Activated naive CD4-positive, alpha-beta T cell treated with anti-CD3 and anti-CD28 coated beads for 36 hours (primary cell): ENCODE results near the gene ANKS1A. TPM values are rescaled to one million over a fixed set of nuclear protein-coding genes. Genes with fewer than 3 reads are reported as not detected.
"Not testable (repeated sequence)": the region's sequence is repeated elsewhere in the genome, so short reads cannot be mapped to it uniquely, and the experiment has no call there.

Experiments
- CTCF ChIA-PET: fragments of 350-600 bp; sonication (Branson Sonifier 250); formaldehyde crosslinking; loops from one replicate; lab custom pipeline; 2021; ENCODE audit warnings: antibody characterized with exemption; lab: Charles Lee
- DNase-seq: peaks from one replicate; pipeline ENCODE4 v3.0.0-alpha.2; 2020
- H3K27ac Mint-ChIP-seq: one replicate; pipeline ENCODE4 v1.8.0; 2021; ENCODE audit warnings: mild to moderate bottlenecking, mixed read lengths
- H3K27me3 Mint-ChIP-seq: one replicate; pipeline ENCODE4 v1.8.0; 2021; ENCODE audit warnings: low read depth, mixed read lengths
- H3K36me3 Mint-ChIP-seq: one replicate; pipeline ENCODE4 v1.8.0; 2021; ENCODE audit warnings: low read depth, mixed read lengths
- H3K4me1 Mint-ChIP-seq: one replicate; pipeline ENCODE4 v1.8.0; 2021; ENCODE audit warnings: low read depth, mixed read lengths
- H3K4me3 Mint-ChIP-seq: one replicate; pipeline ENCODE4 v1.8.0; 2021; ENCODE audit warnings: mild to moderate bottlenecking, moderate library complexity, mixed read lengths
- H3K9me3 Mint-ChIP-seq: one replicate; pipeline ENCODE4 v1.8.0; 2021; ENCODE audit warnings: mixed read lengths
- intact Hi-C: fragments of 100-400 bp; cut with micrococcal nuclease; formaldehyde crosslinking; loops from one replicate; pipeline ENCODE4 v1.15.1; 2023
- total RNA-seq, 2 experiments: library from RNA; stranded (reverse); gene quantifications; one replicate each; pipeline ENCODE4 v1.2.3, GENCODE V29; 2021

Gene ANKS1A
- total RNA-seq, 2 experiments from 2014 or later, result 6.5 to 6.8 TPM

GRCh38 chr6:34924831-34925625 is 36.0 kb downstream of the ANKS1A start:
- no peak overlapping the region for H3K27ac Mint-ChIP-seq
- H3K4me3 Mint-ChIP-seq, result no peak overlapping the region
- H3K4me1 Mint-ChIP-seq, result peaks cover 3% of the 10 kb centered on the region
- intact Hi-C loops, result no loop called here
- no peaks in the 10 kb centered on the region for H3K36me3 Mint-ChIP-seq
- DNase-seq, result no peak
- CTCF ChIA-PET, result interaction anchor here (0.8 kb wide), 1 partner anchor 24 kb away, joined by 3 read pairs; no protein-coding TSS in a partner anchor
- H3K9me3 Mint-ChIP-seq, result no peaks in the 10 kb centered on the region
- H3K27me3 Mint-ChIP-seq, result no peaks in the 10 kb centered on the region

- DNase-seq, result no peak
- Mint-ChIP-seq H3K4me3 (no peak overlapping the region), H3K27me3 (no peaks in the 10 kb centered on the region), H3K9me3 (no peaks in the 10 kb centered on the region), H3K4me1 (peaks cover 3% of the 10 kb centered on the region), H3K36me3 (no peaks in the 10 kb centered on the region), H3K27ac (no peak overlapping the region)
- intact Hi-C loops, result no loop called here
- CTCF ChIA-PET, result no interaction called here
Measured at GRCh38 chr6:34926655-34927054, 37.6 kb downstream of the ANKS1A start.

- Mint-ChIP-seq H3K4me3 (no peak overlapping the region), H3K4me1 (no peaks in the 10 kb centered on the region), H3K9me3 (no peaks in the 10 kb centered on the region), H3K36me3 (no peaks in the 10 kb centered on the region), H3K27ac (no peak overlapping the region), H3K27me3 (no peaks in the 10 kb centered on the region)
- intact Hi-C loops, result no loop called here
- CTCF ChIA-PET, result no interaction called here
- DNase-seq, result no peak
Measured at GRCh38 chr6:34928220-34928619, 39.2 kb downstream of the ANKS1A start.

- Mint-ChIP-seq H3K27me3 (no peaks in the 10 kb centered on the region), H3K27ac (no peak overlapping the region), H3K4me3 (no peak overlapping the region), H3K4me1 (no peaks in the 10 kb centered on the region), H3K9me3 (no peaks in the 10 kb centered on the region), H3K36me3 (no peaks in the 10 kb centered on the region)
- no peak for DNase-seq
- CTCF ChIA-PET, result no interaction called here
- intact Hi-C loops, result no loop called here
Measured at GRCh38 chr6:34928695-34929094, 39.6 kb downstream of the ANKS1A start.

GRCh38 chr6:34929241-34929978 is 40.4 kb downstream of the ANKS1A start:
- CTCF ChIA-PET, result no interaction called here
- H3K4me1 Mint-ChIP-seq, result no peaks in the 10 kb centered on the region
- H3K27me3 Mint-ChIP-seq, result no peaks in the 10 kb centered on the region
- DNase-seq, result no peak
- no peaks in the 10 kb centered on the region for H3K9me3 Mint-ChIP-seq
- no peak overlapping the region for H3K27ac Mint-ChIP-seq
- intact Hi-C loops, result no loop called here
- H3K36me3 Mint-ChIP-seq, result no peaks in the 10 kb centered on the region
- H3K4me3 Mint-ChIP-seq, result no peak overlapping the region

- Mint-ChIP-seq H3K4me3 (no peak overlapping the region), H3K9me3 (no peaks in the 10 kb centered on the region), H3K4me1 (no peaks in the 10 kb centered on the region), H3K36me3 (no peaks in the 10 kb centered on the region), H3K27ac (no peak overlapping the region), H3K27me3 (no peaks in the 10 kb centered on the region)
- no peak for DNase-seq
- CTCF ChIA-PET, result interaction anchor here (0.6 kb wide), 1 partner anchor 9 kb away, joined by 3 read pairs; no protein-coding TSS in a partner anchor
- intact Hi-C loops, result no loop called here
Measured at GRCh38 chr6:34930221-34930620, 41.2 kb downstream of the ANKS1A start.

DNA sequence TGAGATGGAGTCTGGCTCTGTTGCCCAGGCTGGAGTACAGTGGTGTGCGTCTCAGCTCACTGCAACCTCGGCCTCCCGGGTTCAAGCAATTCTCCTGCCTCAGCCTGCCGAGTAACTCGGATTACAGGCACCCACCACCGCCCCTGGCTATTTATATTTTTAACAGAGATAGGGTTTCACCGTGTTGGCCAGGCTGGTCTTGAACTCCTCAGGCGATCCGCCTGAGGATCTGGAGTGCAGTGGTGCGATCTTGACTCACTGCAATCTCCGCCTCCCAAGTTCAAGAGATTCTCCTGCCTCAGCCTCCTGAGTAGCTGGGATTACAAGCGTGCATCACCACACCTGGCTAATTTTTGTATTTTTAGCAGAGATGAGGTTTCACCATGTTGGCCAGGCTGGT is 43.1 kb downstream of the ANKS1A start:
- H3K4me1 Mint-ChIP-seq, CTCF ChIA-PET, H3K4me3 Mint-ChIP-seq, DNase-seq, intact Hi-C loops, H3K9me3 Mint-ChIP-seq, H3K27ac Mint-ChIP-seq, H3K27me3 Mint-ChIP-seq, H3K36me3 Mint-ChIP-seq: not testable (repeated sequence)

- Mint-ChIP-seq H3K4me3 (no peak overlapping the region), H3K36me3 (no peaks in the 10 kb centered on the region), H3K9me3 (no peaks in the 10 kb centered on the region), H3K4me1 (no peaks in the 10 kb centered on the region), H3K27ac (no peak overlapping the region), H3K27me3 (no peaks in the 10 kb centered on the region)
- intact Hi-C loops, result no loop called here
- CTCF ChIA-PET, result interaction anchor here (0.8 kb wide), 1 partner anchor 105 kb away, joined by 5 read pairs; no protein-coding TSS in a partner anchor
- no peak for DNase-seq
Measured at GRCh38 chr6:34934516-34934915, 45.5 kb downstream of the ANKS1A start.

DNA sequence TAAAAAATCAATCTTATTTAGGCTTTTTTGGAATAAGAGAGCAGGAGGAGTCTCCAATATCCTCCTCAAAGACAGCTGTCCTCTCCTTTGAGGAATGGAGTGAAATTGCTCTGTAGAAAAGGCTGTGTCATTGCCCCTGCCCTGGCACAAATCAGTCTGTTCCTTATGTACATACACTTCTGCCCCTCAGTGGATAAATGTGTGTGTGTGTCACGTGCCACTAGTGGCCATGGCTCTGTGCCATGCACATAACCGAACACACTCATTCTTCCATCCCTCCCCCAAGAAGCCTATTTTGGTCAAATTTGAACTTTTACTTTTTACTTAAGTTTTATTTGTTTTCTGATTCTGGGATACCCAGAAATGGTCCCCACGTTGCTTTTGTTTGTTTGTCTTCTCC is 49.2 kb downstream of the ANKS1A start:
- intact Hi-C loops, result no loop called here
- Mint-ChIP-seq H3K27ac (no peak overlapping the region), H3K9me3 (no peaks in the 10 kb centered on the region)

GRCh38 chr6:34940030-34940434 is 51.0 kb downstream of the ANKS1A start:
- Mint-ChIP-seq H3K27me3 (no peaks in the 10 kb centered on the region), H3K36me3 (peaks cover 2% of the 10 kb centered on the region), H3K4me3 (no peak overlapping the region), H3K9me3 (no peaks in the 10 kb centered on the region), H3K4me1 (no peaks in the 10 kb centered on the region), H3K27ac (no peak overlapping the region)
- DNase-seq, result no peak
- intact Hi-C loops, result no loop called here
- CTCF ChIA-PET, result no interaction called here

More for the DNA sequence above, 49.2 kb downstream of the ANKS1A start:
- H3K27me3 Mint-ChIP-seq, result no peaks in the 10 kb centered on the region
- DNase-seq, result no peak
- CTCF ChIA-PET, result no interaction called here
- H3K36me3 Mint-ChIP-seq, result no peaks in the 10 kb centered on the region
- no peak overlapping the region for H3K4me3 Mint-ChIP-seq
- no peaks in the 10 kb centered on the region for H3K4me1 Mint-ChIP-seq

- Mint-ChIP-seq H3K9me3 (no peaks in the 10 kb centered on the region), H3K4me3 (no peak overlapping the region), H3K27ac (no peak overlapping the region), H3K36me3 (peaks cover 2% of the 10 kb centered on the region), H3K27me3 (no peaks in the 10 kb centered on the region), H3K4me1 (no peaks in the 10 kb centered on the region)
- CTCF ChIA-PET, result no interaction called here
- DNase-seq, result no peak
- intact Hi-C loops, result no loop called here
Measured at GRCh38 chr6:34941421-34941820, 52.4 kb downstream of the ANKS1A start.

DNA sequence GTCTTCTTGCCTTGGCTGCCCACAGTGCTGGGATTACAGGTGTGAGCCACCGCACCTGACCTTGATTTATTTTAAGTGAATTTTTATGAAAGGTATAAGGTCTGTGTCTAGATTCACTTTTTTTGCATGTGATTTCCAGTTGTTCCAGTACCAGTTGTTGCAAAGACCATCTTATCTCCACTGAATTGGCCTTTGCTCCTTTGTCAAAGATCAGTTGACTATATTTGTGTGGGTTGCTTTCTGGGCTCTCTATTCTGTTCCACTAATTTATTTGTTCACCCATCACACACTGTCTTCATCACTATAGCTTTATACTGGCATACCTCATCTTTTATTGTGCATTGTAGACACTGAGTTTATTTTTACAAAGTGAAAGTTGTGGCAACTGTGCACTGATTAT is 56.3 kb downstream of the ANKS1A start:
- no peaks in the 10 kb centered on the region for H3K9me3 Mint-ChIP-seq

DNA sequence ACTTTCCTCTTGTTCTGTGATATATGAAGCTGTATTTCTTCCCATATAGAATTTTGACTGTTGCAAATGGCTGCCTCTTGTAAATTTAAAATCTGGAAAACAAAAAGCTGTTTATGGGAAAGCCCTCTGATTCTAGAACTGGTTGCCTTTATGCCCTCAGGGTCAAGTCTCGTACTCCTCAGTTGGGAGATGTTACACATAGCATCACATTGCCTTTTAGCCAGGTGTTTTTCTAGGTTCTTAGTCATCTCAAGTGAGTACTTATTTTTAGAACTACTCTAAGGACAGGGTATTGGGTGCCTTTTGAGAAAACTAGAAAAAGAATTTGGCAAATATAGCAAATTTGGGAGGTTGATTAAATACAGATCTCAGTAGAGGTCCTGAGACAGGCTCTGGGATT is 58.5 kb downstream of the ANKS1A start:
- no peak for DNase-seq
- Mint-ChIP-seq H3K27me3 (no peaks in the 10 kb centered on the region), H3K4me1 (peaks cover 5% of the 10 kb centered on the region), H3K4me3 (no peak overlapping the region), H3K36me3 (peaks cover 2% of the 10 kb centered on the region), H3K9me3 (no peaks in the 10 kb centered on the region), H3K27ac (no peak overlapping the region)
- intact Hi-C loops, result no loop called here
- CTCF ChIA-PET, result no interaction called here

More for the DNA sequence above, 56.3 kb downstream of the ANKS1A start:
- CTCF ChIA-PET, result no interaction called here
- Mint-ChIP-seq H3K4me1 (peaks cover 5% of the 10 kb centered on the region), H3K27ac (no peak overlapping the region), H3K4me3 (no peak overlapping the region), H3K36me3 (peaks cover 2% of the 10 kb centered on the region), H3K27me3 (no peaks in the 10 kb centered on the region)
- no peak for DNase-seq
- intact Hi-C loops, result no loop called here
